Mesenchymal stem cell (in vitro differentiated cells and primary cell): Measurements from ENCODE around the gene WDR64.

Experiments used
- DNase-seq: peaks from one replicate; pipeline ENCODE4 v3.0.0-alpha.2; 2013
- H2AFZ ChIP-seq: one replicate; pipeline ENCODE4 v1.6.1; 2013; ENCODE audit warnings: low read depth, mild to moderate bottlenecking, control low read depth, inconsistent platforms, low read length, moderate library complexity
- H2AK5ac ChIP-seq: 2 replicates; pipeline ENCODE4 v1.6.1; 2013; ENCODE audit warnings: low read length, moderate library complexity, mild to moderate bottlenecking, inconsistent platforms; ENCODE audit not compliant: severe bottlenecking
- H2BK120ac ChIP-seq: one replicate; pipeline ENCODE4 v1.6.1; 2013; ENCODE audit warnings: low read depth, mild to moderate bottlenecking, inconsistent platforms, low read length, moderate library complexity
- H2BK12ac ChIP-seq, 2 experiments: one replicate each; pipeline ENCODE4 v1.6.1; 2013; ENCODE audit warnings: inconsistent platforms in 2 of 2, low read length in 2 of 2, mild to moderate bottlenecking in 2 of 2, moderate library complexity in 2 of 2, control low read depth in 1 of 2
- H2BK15ac ChIP-seq: one replicate; pipeline ENCODE4 v1.6.1; 2013; ENCODE audit warnings: mild to moderate bottlenecking, low read depth, inconsistent platforms; ENCODE audit not compliant: poor library complexity, severe bottlenecking
- H2BK5ac ChIP-seq: 2 replicates; pipeline ENCODE4 v1.6.1; 2013; ENCODE audit warnings: low read depth, mild to moderate bottlenecking, low read length, control low read depth, inconsistent platforms; ENCODE audit not compliant: poor library complexity, severe bottlenecking
- H3K14ac ChIP-seq, 2 experiments: one replicate each; pipeline ENCODE4 v1.6.1; 2013; ENCODE audit warnings: inconsistent platforms in 2 of 2, low read length in 2 of 2, control low read depth in 1 of 2, mild to moderate bottlenecking in 1 of 2, moderate library complexity in 1 of 2
- H3K18ac ChIP-seq, 2 experiments: one replicate each; pipeline ENCODE4 v1.6.1; 2013; ENCODE audit warnings: inconsistent platforms in 2 of 2, low read length in 2 of 2, control low read depth in 1 of 2, low read depth in 1 of 2, mild to moderate bottlenecking in 1 of 2
- H3K23ac ChIP-seq, 2 experiments: one replicate each; pipeline ENCODE4 v1.6.1; 2013; ENCODE audit warnings: inconsistent platforms in 2 of 2, low read length in 2 of 2, mild to moderate bottlenecking in 2 of 2, moderate library complexity in 2 of 2, control low read depth in 1 of 2
- H3K27ac ChIP-seq: 2 replicates; pipeline ENCODE4 v1.5.1; 2013; ENCODE audit warnings: mild to moderate bottlenecking, moderate library complexity, low read length, control low read depth, inconsistent platforms; ENCODE audit not compliant: poor library complexity, severe bottlenecking
- H3K27me3 ChIP-seq, 2 experiments: 2 replicates each; pipeline versions ENCODE4 v1.6.1 to v1.7.0; 2013; ENCODE audit warnings: low read length in 2 of 2, mild to moderate bottlenecking in 2 of 2, moderate library complexity in 2 of 2, control low read depth in 1 of 2, inconsistent platforms in 1 of 2; ENCODE audit not compliant: control insufficient read depth in 1 of 2, insufficient read depth in 1 of 2
- H3K36me3 ChIP-seq, 2 experiments: 2 replicates each; pipeline versions ENCODE4 v1.6.1 to v1.7.0; 2013; ENCODE audit warnings: low read length in 2 of 2, control low read depth in 1 of 2, inconsistent platforms in 1 of 2, low read depth in 1 of 2, mild to moderate bottlenecking in 1 of 2; ENCODE audit not compliant: insufficient read depth in 2 of 2, control insufficient read depth in 1 of 2
- H3K4ac ChIP-seq, 2 experiments: one replicate each; pipeline ENCODE4 v1.6.1; 2013; ENCODE audit warnings: inconsistent platforms in 2 of 2, low read length in 2 of 2, mild to moderate bottlenecking in 2 of 2, moderate library complexity in 2 of 2, control low read depth in 1 of 2, low read depth in 1 of 2
- H3K4me1 ChIP-seq: 2 replicates; pipeline ENCODE4 v1.6.1; 2013; ENCODE audit warnings: low read depth, low read length, control low read depth; ENCODE audit not compliant: control insufficient read depth, insufficient read depth
- H3K4me2 ChIP-seq: 2 replicates; pipeline ENCODE4 v1.6.1; 2013; ENCODE audit warnings: low read length, mild to moderate bottlenecking, inconsistent platforms; ENCODE audit not compliant: poor library complexity, severe bottlenecking
- H3K4me3 ChIP-seq, 2 experiments: 2 replicates each; pipeline versions ENCODE4 v1.5.1 to v1.7.0; 2013; ENCODE audit warnings: low read length in 2 of 2, mild to moderate bottlenecking in 2 of 2, control low read depth in 1 of 2, low read depth in 1 of 2; ENCODE audit not compliant: insufficient read depth in 1 of 2
- H3K79me1 ChIP-seq: replicated peaks from 2 replicates; pipeline ENCODE4 v1.6.1; 2013; ENCODE audit warnings: mild to moderate bottlenecking, control low read depth, low read length, inconsistent platforms; ENCODE audit not compliant: poor library complexity, severe bottlenecking
- H3K9ac ChIP-seq: 2 replicates; pipeline ENCODE4 v1.7.0; 2013; ENCODE audit warnings: mild to moderate bottlenecking, low read length, moderate library complexity
- H3K9me3 ChIP-seq: 2 replicates; pipeline ENCODE4 v1.7.0; 2013; ENCODE audit warnings: mild to moderate bottlenecking, low read length; ENCODE audit not compliant: control insufficient read depth
- H4K8ac ChIP-seq: one replicate; pipeline ENCODE4 v1.6.1; 2013; ENCODE audit warnings: inconsistent platforms, mild to moderate bottlenecking, low read length, moderate library complexity
- H4K91ac ChIP-seq: one replicate; pipeline ENCODE4 v1.6.1; 2013; ENCODE audit warnings: mild to moderate bottlenecking, low read length, inconsistent platforms
- WGBS: methylation state at CpG from one replicate; pipeline ENCODE4 v1.1.7; 2013; ENCODE audit warnings: mixed read lengths; 5-methylcytosine and 5-hydroxymethylcytosine counted together

The WDR64 gene

GRCh38 chr1:241646201-241646600 lies 5.9 kb upstream of the WDR64 start:
- WGBS: 96% methylated on average over 7 of the region's 7 CpGs

DNA sequence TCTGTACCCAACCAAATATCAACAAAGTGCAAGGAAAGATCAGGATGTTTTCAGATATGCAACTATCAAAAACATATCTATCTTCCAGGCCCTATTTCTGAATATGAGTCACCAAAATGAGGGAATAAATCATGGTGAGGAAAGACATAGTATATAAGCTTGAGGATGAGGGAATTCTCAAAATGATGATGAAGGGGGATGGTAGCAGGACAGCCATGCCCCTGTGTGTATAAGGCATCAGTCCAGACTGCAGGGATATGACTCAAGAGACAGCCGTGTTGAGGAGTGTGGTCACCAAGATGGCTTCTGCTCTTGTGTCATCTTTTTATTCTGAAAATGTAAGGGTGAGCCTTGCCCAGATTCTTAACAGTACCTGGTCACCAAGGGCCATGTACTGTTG lies 4.4 kb upstream of the WDR64 start:
- H3K4ac ChIP-seq: no peak overlapping the region
- no peak overlapping the region for H2AK5ac ChIP-seq
- peak; percentile 65 for DNase-seq
- no peak overlapping the region for H3K23ac ChIP-seq
- H2BK15ac ChIP-seq: no peak overlapping the region
- no peaks in the 10 kb centered on the region for H3K36me3 ChIP-seq
- H2BK12ac ChIP-seq: no peak overlapping the region
- no peak overlapping the region for H2AFZ ChIP-seq
- H3K18ac ChIP-seq: no peak overlapping the region
- H3K27me3 ChIP-seq: no peaks in the 10 kb centered on the region
- H3K4me2 ChIP-seq: no peak overlapping the region
- no peaks in the 10 kb centered on the region for H3K79me1 ChIP-seq
- WGBS: 17% methylated on average over 1 of the region's 1 CpG
- H3K9me3 ChIP-seq: no peaks in the 10 kb centered on the region
- no peak overlapping the region for H3K27ac ChIP-seq
- no peak overlapping the region for H2BK120ac ChIP-seq
- H2BK5ac ChIP-seq: no peak overlapping the region
- no peak overlapping the region for H4K8ac ChIP-seq
- H3K14ac ChIP-seq: no peak overlapping the region
- H3K4me3 ChIP-seq: no peak overlapping the region
- no peaks in the 10 kb centered on the region for H3K4me1 ChIP-seq
- no peak overlapping the region for H3K9ac ChIP-seq
- no peak overlapping the region for H4K91ac ChIP-seq

More at GRCh38 chr1:241646201-241646600, 5.9 kb upstream of the WDR64 start:
- Histone ChIP-seq H3K18ac (no peak overlapping the region), H3K27me3 (no peaks in the 10 kb centered on the region), H3K36me3 (no peaks in the 10 kb centered on the region), H3K27ac (no peak overlapping the region), H4K8ac (no peak overlapping the region), H3K14ac (no peak overlapping the region), H3K9me3 (no peaks in the 10 kb centered on the region), H2BK5ac (no peak overlapping the region), H3K79me1 (no peaks in the 10 kb centered on the region), H3K4me3 (no peak overlapping the region), H2BK12ac (no peak overlapping the region), H3K4me2 (no peak overlapping the region), H3K4ac (no peak overlapping the region), H2BK15ac (no peak overlapping the region), H3K9ac (no peak overlapping the region), H2AFZ (no peak overlapping the region), H3K4me1 (no peaks in the 10 kb centered on the region), H2AK5ac (no peak overlapping the region), H4K91ac (no peak overlapping the region), H3K23ac (no peak overlapping the region), H2BK120ac (no peak overlapping the region)
- no peak for DNase-seq

- no peak overlapping the region for H3K23ac ChIP-seq
- H2BK12ac ChIP-seq: no peak overlapping the region
- no peak overlapping the region for H2BK15ac ChIP-seq
- no peaks in the 10 kb centered on the region for H3K36me3 ChIP-seq
- no peak overlapping the region for H3K27ac ChIP-seq
- H3K18ac ChIP-seq: no peak overlapping the region
- no peak for DNase-seq
- H2AFZ ChIP-seq: no peak overlapping the region
- no peak overlapping the region for H3K4me3 ChIP-seq
- H4K8ac ChIP-seq: no peak overlapping the region
- no peak overlapping the region for H2BK120ac ChIP-seq
- WGBS: 70% methylated on average over 1 of the region's 1 CpG
- H3K79me1 ChIP-seq: no peaks in the 10 kb centered on the region
- no peak overlapping the region for H3K14ac ChIP-seq
- no peak overlapping the region for H2AK5ac ChIP-seq
- H3K9me3 ChIP-seq: no peaks in the 10 kb centered on the region
- H3K27me3 ChIP-seq: no peaks in the 10 kb centered on the region
- H3K4me1 ChIP-seq: no peaks in the 10 kb centered on the region
- H3K9ac ChIP-seq: no peak overlapping the region
- H3K4ac ChIP-seq: no peak overlapping the region
- H2BK5ac ChIP-seq: no peak overlapping the region
- H4K91ac ChIP-seq: no peak overlapping the region
- H3K4me2 ChIP-seq: no peak overlapping the region
Measured at GRCh38 chr1:241648159-241648558, 3.9 kb upstream of the WDR64 start.

- Histone ChIP-seq H3K36me3 (no peaks in the 10 kb centered on the region), H2BK15ac (no peak overlapping the region), H3K9me3 (no peaks in the 10 kb centered on the region), H3K18ac (no peak overlapping the region), H2BK5ac (no peak overlapping the region), H4K8ac (no peak overlapping the region), H2BK12ac (no peak overlapping the region), H3K23ac (no peak overlapping the region), H3K4me3 (no peak overlapping the region), H2AFZ (no peak overlapping the region), H3K9ac (no peak overlapping the region), H3K4ac (no peak overlapping the region), H3K27ac (no peak overlapping the region), H4K91ac (no peak overlapping the region), H3K79me1 (no peaks in the 10 kb centered on the region), H3K4me2 (no peak overlapping the region), H3K4me1 (no peaks in the 10 kb centered on the region), H3K14ac (no peak overlapping the region), H3K27me3 (no peaks in the 10 kb centered on the region), H2BK120ac (no peak overlapping the region), H2AK5ac (no peak overlapping the region)
- DNase-seq: no peak
- 84% methylated on average over 1 of the region's 1 CpG for WGBS
Measured at GRCh38 chr1:241654019-241654418, 1.9 kb downstream of the WDR64 start.
